COLO668 (cell line): ENCODE results near the gene CPAMD8.

Experiments used
- DNase-seq: peaks from one replicate; lab custom pipeline; 2025; ENCODE audit not compliant: unreplicated experiment; lab: John Stamatoyannopoulos, UW

CPAMD8 gene

GRCh38 chr19:16895467-16896145 is 131.0 kb downstream of the CPAMD8 start:
- no peak for DNase-seq

- no peak for DNase-seq
Measured at GRCh38 chr19:16894080-16894479, 132.5 kb downstream of the CPAMD8 start.

GRCh38 chr19:16893686-16893989 is 133.0 kb downstream of the CPAMD8 start:
- DNase-seq, result no peak

- DNase-seq, result no peak
Measured at GRCh38 chr19:16892868-16893685, 133.5 kb downstream of the CPAMD8 start.

GRCh38 chr19:16892436-16892835 is 134.2 kb downstream of the CPAMD8 start:
- no peak for DNase-seq

GRCh38 chr19:16891696-16892382 is 134.8 kb downstream of the CPAMD8 start:
- no peak for DNase-seq

- DNase-seq, result no peak
Measured at GRCh38 chr19:16890461-16891184, 136.0 kb downstream of the CPAMD8 start.

GRCh38 chr19:16889883-16890460 is 136.6 kb downstream of the CPAMD8 start:
- no peak for DNase-seq

GRCh38 chr19:16889366-16889882 is 137.2 kb downstream of the CPAMD8 start:
- no peak for DNase-seq

- DNase-seq, result peak; percentile 49
Measured at GRCh38 chr19:16888629-16889365, 137.8 kb downstream of the CPAMD8 start, which contains the start of gene F2RL3. Gene F2RL3, plus strand, starts transcription at chr19:16888999. Its CDS starts 191 bp downstream, at chr19:16889190.

GRCh38 chr19:16887353-16888265 is 139.0 kb downstream of the CPAMD8 start:
- DNase-seq, result no peak

- no peak for DNase-seq
Measured at GRCh38 chr19:16886305-16886880, 140.2 kb downstream of the CPAMD8 start.

GRCh38 chr19:16885166-16885565 is 141.4 kb downstream of the CPAMD8 start:
- no peak for DNase-seq

- DNase-seq, result no peak
Measured at GRCh38 chr19:16883522-16883921, 143.1 kb downstream of the CPAMD8 start.

- DNase-seq, result no peak
Measured at GRCh38 chr19:16882146-16882545, 144.5 kb downstream of the CPAMD8 start.

GRCh38 chr19:16880884-16881554 is 145.6 kb downstream of the CPAMD8 start:
- no peak for DNase-seq

- DNase-seq, result no peak
Measured at GRCh38 chr19:16878181-16878965, 148.2 kb downstream of the CPAMD8 start.
